HEK293 (cell line): ENCODE data around the gene TLR10.

Experiments used
- CTCF ChIA-PET: fragments of 350-600 bp; formaldehyde crosslinking; extraction: SDS; loops from one replicate; lab custom pipeline; 2021; ENCODE audit warnings: antibody characterized with exemption; lab: Yijun Ruan, JAX
- POLR2A ChIA-PET: fragments of 300-600 bp; formaldehyde crosslinking; extraction: SDS; loops from one replicate; lab custom pipeline; 2020; ENCODE audit warnings: antibody characterized with exemption, inconsistent platforms; lab: Yijun Ruan, JAX
- H3K27ac ChIP-seq: fragments of 200-500 bp; sonication (Bioruptor generic); 2 replicates; pipeline ENCODE4 v1.5.1; 2014; ENCODE audit warnings: low read depth, low read length, control low read depth, inconsistent platforms; ENCODE audit errors: extremely low read depth
- H3K36me3 ChIP-seq, 2 experiments: fragments of 200-500 bp in 1 of 2; sonication (Bioruptor generic) in 1 of 2; 1 replicate in 1 of 2; 2 replicates in 1 of 2; pipeline ENCODE4 v1.5.1; 2014 to 2017; ENCODE audit warnings: inconsistent platforms in 2 of 2, low read length in 2 of 2; ENCODE audit not compliant: control insufficient read depth in 2 of 2, insufficient read depth in 1 of 2
- H3K4me1 ChIP-seq: fragments of 200-500 bp; sonication (Bioruptor generic); 2 replicates; pipeline ENCODE4 v1.5.1; 2014; ENCODE audit warnings: mild to moderate bottlenecking, low read length, inconsistent platforms; ENCODE audit not compliant: control insufficient read depth, insufficient read depth
- H3K4me3 ChIP-seq: 2 replicates; pipeline ENCODE4 v1.5.1; 2011; ENCODE audit warnings: low read depth, mild to moderate bottlenecking, control low read depth, low read length, moderate library complexity
- H3K9me3 ChIP-seq: fragments of 200-500 bp; sonication (Bioruptor generic); 2 replicates; pipeline ENCODE4 v1.5.1; 2014; ENCODE audit warnings: low read depth, low read length, inconsistent platforms; ENCODE audit not compliant: control insufficient read depth, insufficient read depth
- KLF1 ChIP-seq: fragments of 450-650 bp; formaldehyde crosslinking; IDR thresholded peaks from 2 replicates; pipeline ENCODE4 v1.5.1; 2016; ENCODE audit warnings: missing biosample characterization, missing genetic modification characterization
- KLF9 ChIP-seq: fragments of 450-650 bp; formaldehyde crosslinking; IDR thresholded peaks from 2 replicates; pipeline ENCODE4 v1.5.1; 2016; ENCODE audit warnings: missing biosample characterization, missing genetic modification characterization, low read depth
- OSR2 ChIP-seq: fragments of 450-650 bp; formaldehyde crosslinking; IDR thresholded peaks from 2 replicates; pipeline ENCODE4 v1.5.1; 2016; ENCODE audit warnings: missing biosample characterization, missing genetic modification characterization
- ZBTB48 ChIP-seq: fragments of 450-650 bp; formaldehyde crosslinking; IDR thresholded peaks from 2 replicates; pipeline ENCODE4 v1.5.1; 2016; ENCODE audit warnings: missing biosample characterization, missing genetic modification characterization
- ZFHX2 ChIP-seq: fragments of 450-650 bp; formaldehyde crosslinking; conservative IDR thresholded peaks from 2 replicates; pipeline ENCODE4 v1.5.1; 2016; ENCODE audit warnings: missing biosample characterization, missing genetic modification characterization
- ZIC2 ChIP-seq: fragments of 450-650 bp; formaldehyde crosslinking; IDR thresholded peaks from 2 replicates; pipeline ENCODE4 v1.5.1; 2016; ENCODE audit warnings: missing biosample characterization, missing genetic modification characterization
- ZNF175 ChIP-seq: fragments of 450-650 bp; formaldehyde crosslinking; IDR thresholded peaks from 2 replicates; pipeline ENCODE4 v1.5.1; 2016; ENCODE audit warnings: missing biosample characterization, missing genetic modification characterization
- ZNF184 ChIP-seq: fragments of 450-650 bp; IDR thresholded peaks from 2 replicates; pipeline ENCODE4 v1.5.1; 2018; ENCODE audit warnings: missing biosample characterization, mild to moderate bottlenecking, missing genetic modification characterization
- ZNF223 ChIP-seq: fragments of 450-650 bp; formaldehyde crosslinking; IDR thresholded peaks from 2 replicates; pipeline ENCODE4 v1.5.1; 2016; ENCODE audit warnings: missing biosample characterization, missing genetic modification characterization
- ZNF292 ChIP-seq: fragments of 450-650 bp; formaldehyde crosslinking; IDR thresholded peaks from 2 replicates; pipeline ENCODE4 v1.5.1; 2016; ENCODE audit warnings: low read depth, missing biosample characterization, missing genetic modification characterization, borderline replicate concordance
- ZNF341 ChIP-seq: fragments of 450-650 bp; formaldehyde crosslinking; IDR thresholded peaks from 2 replicates; pipeline ENCODE4; 2016; ENCODE audit warnings: low read depth, missing biosample characterization, missing genetic modification characterization
- ZNF785 ChIP-seq: fragments of 450-650 bp; formaldehyde crosslinking; IDR thresholded peaks from 2 replicates; pipeline ENCODE4 v1.5.1; 2016; ENCODE audit warnings: missing biosample characterization, missing genetic modification characterization
- ZNF791 ChIP-seq: fragments of 450-650 bp; formaldehyde crosslinking; IDR thresholded peaks from 2 replicates; pipeline ENCODE4 v1.5.1; 2016; ENCODE audit warnings: missing biosample characterization, missing genetic modification characterization
- TF ChIP-seq, protein P1 (sequence below): fragments of 450-650 bp; formaldehyde crosslinking; IDR thresholded peaks from 2 replicates; pipeline ENCODE4 v1.5.1; 2017; ENCODE audit warnings: missing biosample characterization, missing genetic modification characterization
- TF ChIP-seq, protein P2 (sequence below): fragments of 450-650 bp; formaldehyde crosslinking; IDR thresholded peaks from 2 replicates; pipeline ENCODE4 v1.5.1; 2016; ENCODE audit warnings: missing biosample characterization, missing genetic modification characterization
- TF ChIP-seq, protein P3 (sequence below): fragments of 450-650 bp; formaldehyde crosslinking; IDR thresholded peaks from 2 replicates; pipeline ENCODE4 v1.5.1; 2017; ENCODE audit warnings: missing biosample characterization, missing genetic modification characterization
- TF ChIP-seq, protein P4 (sequence below): fragments of 450-650 bp; formaldehyde crosslinking; IDR thresholded peaks from 2 replicates; pipeline ENCODE4 v1.5.1; 2016; ENCODE audit warnings: missing biosample characterization, missing genetic modification characterization
- TF ChIP-seq, protein P5 (sequence below): fragments of 450-650 bp; formaldehyde crosslinking; conservative IDR thresholded peaks from 2 replicates; pipeline ENCODE4 v1.5.1; 2016; ENCODE audit warnings: low read depth, missing biosample characterization, missing genetic modification characterization
- TF ChIP-seq, protein P6 (sequence below): sonication (generic); formaldehyde crosslinking; IDR thresholded peaks from 2 replicates; pipeline ENCODE4 v1.8.1; 2022; ENCODE audit warnings: mild to moderate bottlenecking, moderate library complexity, missing genetic modification reagents
- TF ChIP-seq, protein P7 (sequence below): fragments of 450-650 bp; formaldehyde crosslinking; IDR thresholded peaks from 2 replicates; pipeline ENCODE4 v1.5.1; 2016; ENCODE audit warnings: missing biosample characterization, missing genetic modification characterization

Gene TLR10

DNA sequence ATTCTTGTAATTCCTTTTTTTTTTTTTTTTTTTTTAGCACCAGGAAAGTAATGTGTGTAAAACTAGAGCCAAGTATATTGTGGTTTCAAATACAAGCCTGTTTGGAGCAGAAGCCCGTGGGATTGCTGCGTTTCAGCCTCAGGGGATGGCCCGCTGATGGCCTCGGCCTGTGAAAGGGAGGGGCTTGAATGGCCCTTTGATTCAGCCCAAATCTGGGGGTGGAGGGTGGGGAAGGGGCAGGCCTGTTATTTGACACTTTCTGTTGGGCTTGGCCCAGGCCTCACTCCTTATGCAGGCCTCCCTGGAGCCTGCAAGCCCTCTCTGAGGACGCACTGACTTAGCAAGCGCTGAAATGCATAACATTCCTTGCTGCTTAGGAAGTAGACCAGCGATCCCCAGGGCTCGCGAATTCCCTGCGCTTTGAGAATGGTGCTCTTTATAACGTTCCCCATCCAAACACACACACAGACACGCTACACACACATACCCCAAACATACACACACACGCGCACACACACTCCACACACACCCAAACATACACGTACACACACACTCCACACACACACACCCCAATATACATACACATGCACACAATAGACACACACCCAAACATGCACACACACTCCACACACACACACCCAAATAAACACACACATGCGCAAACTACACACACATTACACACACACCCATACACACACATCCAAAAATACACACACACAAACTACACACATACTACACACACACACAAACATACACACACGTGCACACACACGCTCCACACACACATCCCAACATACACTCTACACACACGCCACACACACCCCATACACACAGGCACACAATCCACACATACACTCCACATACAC lies 29.6 kb downstream of the TLR10 start:
- 0 out of 2 replicates have a peak, but pooled peaks cover 2% of the 10 kb centered on the region for H3K4me1 ChIP-seq
- ChIA-PET CTCF (no interaction called here), POLR2A (no interaction called here)
- H3K27ac ChIP-seq = no peak overlapping the region
- H3K4me3 ChIP-seq = no peak overlapping the region
- no peaks in the 10 kb centered on the region for H3K9me3 ChIP-seq
- H3K36me3 ChIP-seq = no peaks in the 10 kb centered on the region
- peak; percentile 15; the same call in 1 of the 2 replicates for TF ChIP-seq ZFHX2 (tag by site-specific recombination)
- TF ChIP-seq, protein P1, sequence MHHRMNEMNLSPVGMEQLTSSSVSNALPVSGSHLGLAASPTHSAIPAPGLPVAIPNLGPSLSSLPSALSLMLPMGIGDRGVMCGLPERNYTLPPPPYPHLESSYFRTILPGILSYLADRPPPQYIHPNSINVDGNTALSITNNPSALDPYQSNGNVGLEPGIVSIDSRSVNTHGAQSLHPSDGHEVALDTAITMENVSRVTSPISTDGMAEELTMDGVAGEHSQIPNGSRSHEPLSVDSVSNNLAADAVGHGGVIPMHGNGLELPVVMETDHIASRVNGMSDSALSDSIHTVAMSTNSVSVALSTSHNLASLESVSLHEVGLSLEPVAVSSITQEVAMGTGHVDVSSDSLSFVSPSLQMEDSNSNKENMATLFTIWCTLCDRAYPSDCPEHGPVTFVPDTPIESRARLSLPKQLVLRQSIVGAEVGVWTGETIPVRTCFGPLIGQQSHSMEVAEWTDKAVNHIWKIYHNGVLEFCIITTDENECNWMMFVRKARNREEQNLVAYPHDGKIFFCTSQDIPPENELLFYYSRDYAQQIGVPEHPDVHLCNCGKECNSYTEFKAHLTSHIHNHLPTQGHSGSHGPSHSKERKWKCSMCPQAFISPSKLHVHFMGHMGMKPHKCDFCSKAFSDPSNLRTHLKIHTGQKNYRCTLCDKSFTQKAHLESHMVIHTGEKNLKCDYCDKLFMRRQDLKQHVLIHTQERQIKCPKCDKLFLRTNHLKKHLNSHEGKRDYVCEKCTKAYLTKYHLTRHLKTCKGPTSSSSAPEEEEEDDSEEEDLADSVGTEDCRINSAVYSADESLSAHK (tag by site-specific recombination) = no peak
- TF ChIP-seq, protein P2, sequence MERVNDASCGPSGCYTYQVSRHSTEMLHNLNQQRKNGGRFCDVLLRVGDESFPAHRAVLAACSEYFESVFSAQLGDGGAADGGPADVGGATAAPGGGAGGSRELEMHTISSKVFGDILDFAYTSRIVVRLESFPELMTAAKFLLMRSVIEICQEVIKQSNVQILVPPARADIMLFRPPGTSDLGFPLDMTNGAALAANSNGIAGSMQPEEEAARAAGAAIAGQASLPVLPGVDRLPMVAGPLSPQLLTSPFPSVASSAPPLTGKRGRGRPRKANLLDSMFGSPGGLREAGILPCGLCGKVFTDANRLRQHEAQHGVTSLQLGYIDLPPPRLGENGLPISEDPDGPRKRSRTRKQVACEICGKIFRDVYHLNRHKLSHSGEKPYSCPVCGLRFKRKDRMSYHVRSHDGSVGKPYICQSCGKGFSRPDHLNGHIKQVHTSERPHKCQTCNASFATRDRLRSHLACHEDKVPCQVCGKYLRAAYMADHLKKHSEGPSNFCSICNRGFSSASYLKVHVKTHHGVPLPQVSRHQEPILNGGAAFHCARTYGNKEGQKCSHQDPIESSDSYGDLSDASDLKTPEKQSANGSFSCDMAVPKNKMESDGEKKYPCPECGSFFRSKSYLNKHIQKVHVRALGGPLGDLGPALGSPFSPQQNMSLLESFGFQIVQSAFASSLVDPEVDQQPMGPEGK (tag by site-specific recombination) = 0 out of 2 replicates have a peak, but pooled peaks have one; percentile 17
- TF ChIP-seq OSR2 = no peak
- no peak for TF ChIP-seq ZNF791 (tag by site-specific recombination)
- 0 out of 2 replicates have a peak, but pooled peaks have one; percentile 46 for TF ChIP-seq KLF9 (tag by site-specific recombination)
- no peak for TF ChIP-seq ZIC2 (tag by site-specific recombination)
- TF ChIP-seq, protein P3, sequence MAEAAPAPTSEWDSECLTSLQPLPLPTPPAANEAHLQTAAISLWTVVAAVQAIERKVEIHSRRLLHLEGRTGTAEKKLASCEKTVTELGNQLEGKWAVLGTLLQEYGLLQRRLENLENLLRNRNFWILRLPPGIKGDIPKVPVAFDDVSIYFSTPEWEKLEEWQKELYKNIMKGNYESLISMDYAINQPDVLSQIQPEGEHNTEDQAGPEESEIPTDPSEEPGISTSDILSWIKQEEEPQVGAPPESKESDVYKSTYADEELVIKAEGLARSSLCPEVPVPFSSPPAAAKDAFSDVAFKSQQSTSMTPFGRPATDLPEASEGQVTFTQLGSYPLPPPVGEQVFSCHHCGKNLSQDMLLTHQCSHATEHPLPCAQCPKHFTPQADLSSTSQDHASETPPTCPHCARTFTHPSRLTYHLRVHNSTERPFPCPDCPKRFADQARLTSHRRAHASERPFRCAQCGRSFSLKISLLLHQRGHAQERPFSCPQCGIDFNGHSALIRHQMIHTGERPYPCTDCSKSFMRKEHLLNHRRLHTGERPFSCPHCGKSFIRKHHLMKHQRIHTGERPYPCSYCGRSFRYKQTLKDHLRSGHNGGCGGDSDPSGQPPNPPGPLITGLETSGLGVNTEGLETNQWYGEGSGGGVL (tag by site-specific recombination) = peak; percentile 36; the same call in 1 of the 2 replicates
- TF ChIP-seq, protein P4, sequence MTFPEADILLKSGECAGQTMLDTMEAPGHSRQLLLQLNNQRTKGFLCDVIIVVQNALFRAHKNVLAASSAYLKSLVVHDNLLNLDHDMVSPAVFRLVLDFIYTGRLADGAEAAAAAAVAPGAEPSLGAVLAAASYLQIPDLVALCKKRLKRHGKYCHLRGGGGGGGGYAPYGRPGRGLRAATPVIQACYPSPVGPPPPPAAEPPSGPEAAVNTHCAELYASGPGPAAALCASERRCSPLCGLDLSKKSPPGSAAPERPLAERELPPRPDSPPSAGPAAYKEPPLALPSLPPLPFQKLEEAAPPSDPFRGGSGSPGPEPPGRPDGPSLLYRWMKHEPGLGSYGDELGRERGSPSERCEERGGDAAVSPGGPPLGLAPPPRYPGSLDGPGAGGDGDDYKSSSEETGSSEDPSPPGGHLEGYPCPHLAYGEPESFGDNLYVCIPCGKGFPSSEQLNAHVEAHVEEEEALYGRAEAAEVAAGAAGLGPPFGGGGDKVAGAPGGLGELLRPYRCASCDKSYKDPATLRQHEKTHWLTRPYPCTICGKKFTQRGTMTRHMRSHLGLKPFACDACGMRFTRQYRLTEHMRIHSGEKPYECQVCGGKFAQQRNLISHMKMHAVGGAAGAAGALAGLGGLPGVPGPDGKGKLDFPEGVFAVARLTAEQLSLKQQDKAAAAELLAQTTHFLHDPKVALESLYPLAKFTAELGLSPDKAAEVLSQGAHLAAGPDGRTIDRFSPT (tag by site-specific recombination) = no peak
- TF ChIP-seq ZNF292 (tag by site-specific recombination) = no peak
- TF ChIP-seq, protein P5, sequence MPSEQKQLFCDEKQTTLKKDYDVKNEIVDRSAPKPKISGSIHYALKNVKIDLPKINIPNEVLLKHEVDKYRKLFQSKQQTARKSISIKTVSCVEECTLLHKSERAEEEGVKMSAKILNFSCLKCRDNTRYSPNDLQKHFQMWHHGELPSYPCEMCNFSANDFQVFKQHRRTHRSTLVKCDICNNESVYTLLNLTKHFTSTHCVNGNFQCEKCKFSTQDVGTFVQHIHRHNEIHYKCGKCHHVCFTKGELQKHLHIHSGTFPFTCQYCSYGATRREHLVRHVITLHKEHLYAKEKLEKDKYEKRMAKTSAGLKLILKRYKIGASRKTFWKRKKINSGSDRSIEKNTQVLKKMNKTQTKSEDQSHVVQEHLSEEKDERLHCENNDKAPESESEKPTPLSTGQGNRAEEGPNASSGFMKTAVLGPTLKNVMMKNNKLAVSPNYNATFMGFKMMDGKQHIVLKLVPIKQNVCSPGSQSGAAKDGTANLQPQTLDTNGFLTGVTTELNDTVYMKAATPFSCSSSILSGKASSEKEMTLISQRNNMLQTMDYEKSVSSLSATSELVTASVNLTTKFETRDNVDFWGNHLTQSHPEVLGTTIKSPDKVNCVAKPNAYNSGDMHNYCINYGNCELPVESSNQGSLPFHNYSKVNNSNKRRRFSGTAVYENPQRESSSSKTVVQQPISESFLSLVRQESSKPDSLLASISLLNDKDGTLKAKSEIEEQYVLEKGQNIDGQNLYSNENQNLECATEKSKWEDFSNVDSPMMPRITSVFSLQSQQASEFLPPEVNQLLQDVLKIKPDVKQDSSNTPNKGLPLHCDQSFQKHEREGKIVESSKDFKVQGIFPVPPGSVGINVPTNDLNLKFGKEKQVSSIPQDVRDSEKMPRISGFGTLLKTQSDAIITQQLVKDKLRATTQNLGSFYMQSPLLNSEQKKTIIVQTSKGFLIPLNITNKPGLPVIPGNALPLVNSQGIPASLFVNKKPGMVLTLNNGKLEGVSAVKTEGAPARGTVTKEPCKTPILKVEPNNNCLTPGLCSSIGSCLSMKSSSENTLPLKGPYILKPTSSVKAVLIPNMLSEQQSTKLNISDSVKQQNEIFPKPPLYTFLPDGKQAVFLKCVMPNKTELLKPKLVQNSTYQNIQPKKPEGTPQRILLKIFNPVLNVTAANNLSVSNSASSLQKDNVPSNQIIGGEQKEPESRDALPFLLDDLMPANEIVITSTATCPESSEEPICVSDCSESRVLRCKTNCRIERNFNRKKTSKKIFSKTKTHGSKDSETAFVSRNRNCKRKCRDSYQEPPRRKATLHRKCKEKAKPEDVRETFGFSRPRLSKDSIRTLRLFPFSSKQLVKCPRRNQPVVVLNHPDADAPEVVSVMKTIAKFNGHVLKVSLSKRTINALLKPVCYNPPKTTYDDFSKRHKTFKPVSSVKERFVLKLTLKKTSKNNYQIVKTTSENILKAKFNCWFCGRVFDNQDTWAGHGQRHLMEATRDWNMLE (tag by site-specific recombination) = no peak
- TF ChIP-seq ZNF341 (tag by site-specific recombination) = no peak
- TF ChIP-seq, protein P6, sequence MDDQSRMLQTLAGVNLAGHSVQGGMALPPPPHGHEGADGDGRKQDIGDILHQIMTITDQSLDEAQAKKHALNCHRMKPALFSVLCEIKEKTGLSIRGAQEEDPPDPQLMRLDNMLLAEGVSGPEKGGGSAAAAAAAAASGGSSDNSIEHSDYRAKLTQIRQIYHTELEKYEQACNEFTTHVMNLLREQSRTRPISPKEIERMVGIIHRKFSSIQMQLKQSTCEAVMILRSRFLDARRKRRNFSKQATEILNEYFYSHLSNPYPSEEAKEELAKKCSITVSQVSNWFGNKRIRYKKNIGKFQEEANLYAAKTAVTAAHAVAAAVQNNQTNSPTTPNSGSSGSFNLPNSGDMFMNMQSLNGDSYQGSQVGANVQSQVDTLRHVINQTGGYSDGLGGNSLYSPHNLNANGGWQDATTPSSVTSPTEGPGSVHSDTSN (CRISPR knock-in tag) = no peak
- no peak for TF ChIP-seq ZNF223
- TF ChIP-seq, protein P7, sequence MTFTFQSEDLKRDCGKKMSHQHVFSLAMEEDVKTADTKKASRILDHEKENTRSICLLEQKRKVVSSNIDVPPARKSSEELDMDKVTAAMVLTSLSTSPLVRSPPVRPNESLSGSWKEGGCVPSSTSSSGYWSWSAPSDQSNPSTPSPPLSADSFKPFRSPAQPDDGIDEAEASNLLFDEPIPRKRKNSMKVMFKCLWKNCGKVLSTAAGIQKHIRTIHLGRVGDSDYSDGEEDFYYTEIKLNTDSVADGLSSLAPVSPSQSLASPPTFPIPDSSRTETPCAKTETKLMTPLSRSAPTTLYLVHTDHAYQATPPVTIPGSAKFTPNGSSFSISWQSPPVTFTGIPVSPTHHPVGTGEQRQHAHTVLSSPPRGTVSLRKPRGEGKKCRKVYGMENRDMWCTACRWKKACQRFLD (tag by site-specific recombination) = no peak
- 0 out of 2 replicates have a peak, but pooled peaks have one; percentile 20 for TF ChIP-seq KLF1 (tag by site-specific recombination)
- TF ChIP-seq ZBTB48 (tag by site-specific recombination) = peak; percentile 72; the same call in 1 of the 2 replicates
- peak; percentile 92 for TF ChIP-seq ZNF785 (tag by site-specific recombination)
- no peak for TF ChIP-seq ZNF175
- no peak for TF ChIP-seq ZNF184 (tag by site-specific recombination)
